Femur (tissue), 1 donor: ENCODE measurements around the gene AOC3.
"Not testable (repeated sequence)": the region's sequence is repeated elsewhere in the genome, so short reads cannot be mapped to it uniquely, and the experiment has no call there.

Source experiments
- DNase-seq: peaks from one replicate; pipeline ENCODE4 v3.0.0-alpha.2; 2017

The AOC3 gene

DNA sequence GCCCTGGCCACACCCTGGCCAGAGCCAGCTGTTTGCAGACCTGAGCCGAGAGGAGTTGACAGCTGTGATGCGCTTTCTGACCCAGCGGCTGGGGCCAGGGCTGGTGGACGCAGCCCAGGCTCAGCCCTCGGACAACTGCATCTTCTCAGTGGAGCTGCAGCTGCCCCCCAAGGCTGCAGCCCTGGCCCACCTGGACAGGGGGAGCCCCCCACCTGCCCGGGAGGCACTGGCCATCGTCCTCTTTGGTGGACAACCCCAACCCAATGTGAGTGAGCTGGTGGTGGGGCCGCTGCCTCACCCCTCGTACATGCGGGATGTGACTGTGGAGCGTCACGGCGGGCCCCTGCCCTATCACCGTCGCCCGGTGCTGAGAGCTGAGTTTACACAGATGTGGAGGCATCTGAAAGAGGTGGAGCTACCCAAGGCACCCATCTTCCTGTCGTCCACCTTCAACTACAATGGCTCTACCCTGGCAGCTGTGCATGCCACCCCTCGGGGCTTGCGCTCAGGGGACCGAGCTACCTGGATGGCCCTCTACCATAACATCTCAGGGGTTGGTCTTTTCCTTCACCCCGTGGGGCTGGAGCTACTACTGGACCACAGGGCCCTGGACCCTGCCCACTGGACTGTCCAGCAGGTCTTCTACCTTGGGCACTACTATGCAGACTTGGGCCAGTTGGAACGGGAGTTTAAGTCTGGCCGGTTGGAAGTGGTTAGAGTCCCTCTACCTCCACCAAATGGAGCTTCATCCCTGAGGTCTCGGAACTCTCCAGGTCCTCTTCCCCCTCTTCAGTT lies 6.0 kb upstream of the AOC3 start:
- no peak for DNase-seq

DNA sequence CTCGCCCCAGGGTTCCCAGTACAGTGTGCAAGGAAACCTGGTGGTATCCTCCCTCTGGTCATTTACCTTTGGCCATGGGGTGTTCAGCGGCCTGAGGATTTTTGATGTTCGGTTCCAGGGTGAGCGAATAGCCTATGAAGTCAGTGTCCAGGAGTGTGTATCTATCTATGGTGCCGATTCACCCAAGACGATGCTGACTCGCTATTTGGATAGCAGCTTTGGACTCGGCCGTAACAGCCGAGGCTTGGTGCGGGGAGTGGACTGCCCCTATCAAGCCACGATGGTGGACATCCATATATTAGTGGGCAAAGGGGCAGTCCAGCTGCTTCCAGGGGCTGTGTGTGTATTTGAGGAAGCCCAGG lies 5.5 kb upstream of the AOC3 start:
- DNase-seq, result no peak

DNA sequence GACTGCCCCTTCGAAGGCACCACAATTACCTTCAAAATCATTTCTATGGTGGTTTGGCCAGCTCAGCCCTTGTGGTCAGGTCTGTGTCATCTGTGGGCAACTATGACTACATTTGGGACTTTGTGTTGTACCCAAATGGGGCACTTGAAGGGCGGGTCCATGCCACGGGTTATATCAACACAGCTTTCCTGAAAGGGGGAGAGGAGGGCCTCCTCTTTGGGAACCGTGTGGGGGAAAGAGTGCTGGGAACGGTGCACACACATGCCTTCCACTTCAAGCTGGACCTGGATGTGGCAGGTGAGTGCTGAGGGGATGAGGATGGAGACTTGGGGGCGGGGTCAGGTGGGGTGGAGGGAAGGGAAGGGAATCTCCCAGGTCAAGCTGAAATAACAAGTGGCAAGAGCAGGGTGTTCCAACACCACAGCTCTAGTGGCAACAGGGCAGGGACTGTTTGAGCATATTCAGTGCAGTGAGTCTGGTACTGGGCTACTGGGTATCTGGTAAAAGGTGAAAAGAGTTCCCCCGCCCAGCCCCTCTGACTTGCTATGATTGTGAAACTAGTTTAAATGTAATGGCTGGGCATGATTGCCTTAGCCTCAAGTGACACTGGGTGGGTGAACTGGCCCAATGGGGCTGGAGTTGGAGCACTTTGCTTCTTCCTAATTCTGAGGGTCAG lies 4.9 kb upstream of the AOC3 start:
- peak; percentile 54 for DNase-seq

DNA sequence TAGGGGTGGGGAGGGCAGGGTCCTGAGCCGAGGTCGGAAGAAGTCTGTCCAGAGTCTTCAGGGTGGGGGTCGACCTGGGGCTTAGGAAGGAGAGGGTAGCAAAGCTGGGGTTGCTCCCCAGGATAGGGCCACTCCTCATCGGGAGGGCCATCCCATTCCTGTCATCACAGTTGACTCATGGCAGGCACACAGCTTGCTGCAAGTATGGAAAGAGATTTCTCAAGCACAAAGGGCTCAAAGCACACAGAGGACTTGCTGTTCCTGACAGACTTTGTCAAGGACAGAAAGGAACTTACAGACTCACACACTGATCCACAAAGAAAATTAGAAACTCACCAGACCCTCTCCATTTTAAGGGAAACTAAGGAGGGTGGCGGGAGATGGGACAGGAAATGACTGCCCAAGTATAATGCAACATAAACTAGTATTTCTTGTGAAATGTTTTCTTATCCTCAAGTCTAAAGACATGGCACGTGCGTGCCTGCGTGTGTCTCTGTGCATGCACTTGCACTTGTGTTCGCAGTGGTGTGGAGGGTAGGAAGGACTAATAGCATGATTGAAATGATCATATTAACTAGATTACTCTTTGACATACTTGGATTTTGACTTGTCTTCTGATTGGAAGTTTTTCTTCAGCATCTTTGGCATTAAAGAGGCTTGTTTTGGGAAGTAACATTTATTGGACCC lies 4.3 kb upstream of the AOC3 start:
- no peak for DNase-seq

DNA sequence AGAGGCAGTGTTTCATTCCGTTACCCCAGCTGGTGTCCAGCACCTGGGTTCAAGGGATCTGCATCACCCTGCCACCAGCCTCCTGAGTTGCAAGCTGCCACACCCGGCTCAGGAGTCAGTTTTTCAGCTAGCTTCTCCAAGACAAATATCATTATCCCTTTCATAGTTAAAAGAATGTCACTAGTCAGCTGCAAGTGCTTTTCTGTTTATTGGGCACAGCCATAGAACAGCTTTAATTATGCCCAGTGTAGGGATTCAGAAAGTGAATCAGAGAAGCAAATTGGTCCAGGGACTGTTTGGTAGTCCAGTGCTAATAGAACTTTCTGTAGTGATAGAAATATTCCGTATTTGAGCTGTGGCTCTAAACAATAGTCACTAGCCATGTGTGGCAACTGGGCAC lies 2.9 kb upstream of the AOC3 start:
- DNase-seq, result no peak

DNA sequence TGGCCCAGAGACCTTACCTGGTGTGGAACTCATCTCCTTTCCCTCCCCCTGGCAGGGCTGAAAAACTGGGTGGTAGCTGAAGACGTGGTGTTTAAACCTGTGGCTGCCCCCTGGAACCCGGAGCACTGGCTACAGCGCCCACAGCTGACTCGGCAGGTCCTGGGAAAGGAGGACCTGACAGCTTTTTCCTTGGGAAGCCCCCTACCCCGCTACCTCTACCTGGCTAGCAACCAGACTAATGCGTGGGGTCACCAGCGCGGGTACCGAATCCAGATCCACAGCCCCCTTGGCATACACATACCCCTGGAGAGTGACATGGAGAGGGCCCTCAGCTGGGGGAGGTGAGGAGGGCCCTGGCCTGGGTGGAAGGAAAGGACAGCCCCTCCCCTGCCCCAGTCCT lies 2.0 kb upstream of the AOC3 start:
- no peak for DNase-seq

DNA sequence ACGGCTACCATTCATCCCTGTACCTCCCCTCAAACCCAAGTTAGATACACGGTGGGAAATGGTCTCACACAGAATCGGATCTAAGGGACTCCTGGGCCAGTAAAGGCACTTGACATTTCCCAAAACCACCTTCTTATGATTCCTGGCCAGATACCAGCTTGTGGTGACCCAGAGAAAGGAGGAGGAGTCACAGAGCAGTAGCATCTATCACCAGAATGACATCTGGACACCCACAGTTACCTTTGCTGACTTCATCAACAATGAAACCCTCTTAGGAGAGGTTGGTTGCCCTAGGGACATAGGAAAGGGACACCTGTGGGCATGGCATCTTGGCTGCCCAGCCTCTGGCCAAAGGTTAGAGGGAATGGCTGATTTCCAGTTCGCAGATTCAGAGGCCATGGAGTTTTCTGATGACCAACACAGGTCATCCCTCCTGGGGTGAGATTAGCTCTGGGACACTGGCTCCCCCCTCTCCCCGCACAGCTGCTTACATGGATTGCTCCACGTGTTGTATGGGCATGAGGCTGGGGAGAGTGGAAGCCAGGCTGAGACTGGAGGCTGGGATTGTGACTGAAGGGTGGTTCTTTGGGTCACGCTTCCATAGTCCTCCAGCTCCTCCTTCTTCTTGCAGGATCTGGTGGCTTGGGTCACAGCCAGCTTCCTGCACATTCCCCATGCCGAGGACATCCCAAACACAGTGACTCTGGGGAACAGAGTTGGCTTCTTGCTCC lies 1.4 kb upstream of the AOC3 start:
- no peak for DNase-seq

DNA sequence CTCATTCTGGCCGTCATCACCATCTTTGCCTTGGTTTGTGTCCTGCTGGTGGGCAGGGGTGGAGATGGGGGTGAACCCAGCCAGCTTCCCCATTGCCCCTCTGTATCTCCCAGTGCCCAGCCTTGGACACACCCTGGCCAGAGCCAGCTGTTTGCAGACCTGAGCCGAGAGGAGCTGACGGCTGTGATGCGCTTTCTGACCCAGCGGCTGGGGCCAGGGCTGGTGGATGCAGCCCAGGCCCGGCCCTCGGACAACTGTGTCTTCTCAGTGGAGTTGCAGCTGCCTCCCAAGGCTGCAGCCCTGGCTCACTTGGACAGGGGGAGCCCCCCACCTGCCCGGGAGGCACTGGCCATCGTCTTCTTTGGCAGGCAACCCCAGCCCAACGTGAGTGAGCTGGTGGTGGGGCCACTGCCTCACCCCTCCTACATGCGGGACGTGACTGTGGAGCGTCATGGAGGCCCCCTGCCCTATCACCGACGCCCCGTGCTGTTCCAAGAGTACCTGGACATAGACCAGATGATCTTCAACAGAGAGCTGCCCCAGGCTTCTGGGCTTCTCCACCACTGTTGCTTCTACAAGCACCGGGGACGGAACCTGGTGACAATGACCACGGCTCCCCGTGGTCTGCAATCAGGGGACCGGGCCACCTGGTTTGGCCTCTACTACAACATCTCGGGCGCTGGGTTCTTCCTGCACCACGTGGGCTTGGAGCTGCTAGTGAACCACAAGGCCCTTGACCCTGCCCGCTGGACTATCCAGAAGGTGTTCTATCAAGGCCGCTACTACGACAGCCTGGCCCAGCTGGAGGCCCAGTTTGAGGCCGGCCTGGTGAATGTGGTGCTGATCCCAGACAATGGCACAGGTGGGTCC lies 607 bp downstream of the AOC3 start:
- not testable (repeated sequence) for DNase-seq

DNA sequence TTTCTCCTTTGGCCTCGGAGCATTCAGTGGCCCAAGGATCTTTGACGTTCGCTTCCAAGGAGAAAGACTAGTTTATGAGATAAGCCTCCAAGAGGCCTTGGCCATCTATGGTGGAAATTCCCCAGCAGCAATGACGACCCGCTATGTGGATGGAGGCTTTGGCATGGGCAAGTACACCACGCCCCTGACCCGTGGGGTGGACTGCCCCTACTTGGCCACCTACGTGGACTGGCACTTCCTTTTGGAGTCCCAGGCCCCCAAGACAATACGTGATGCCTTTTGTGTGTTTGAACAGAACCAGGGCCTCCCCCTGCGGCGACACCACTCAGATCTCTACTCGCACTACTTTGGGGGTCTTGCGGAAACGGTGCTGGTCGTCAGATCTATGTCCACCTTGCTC lies 1.4 kb downstream of the AOC3 start:
- DNase-seq, result no peak

DNA sequence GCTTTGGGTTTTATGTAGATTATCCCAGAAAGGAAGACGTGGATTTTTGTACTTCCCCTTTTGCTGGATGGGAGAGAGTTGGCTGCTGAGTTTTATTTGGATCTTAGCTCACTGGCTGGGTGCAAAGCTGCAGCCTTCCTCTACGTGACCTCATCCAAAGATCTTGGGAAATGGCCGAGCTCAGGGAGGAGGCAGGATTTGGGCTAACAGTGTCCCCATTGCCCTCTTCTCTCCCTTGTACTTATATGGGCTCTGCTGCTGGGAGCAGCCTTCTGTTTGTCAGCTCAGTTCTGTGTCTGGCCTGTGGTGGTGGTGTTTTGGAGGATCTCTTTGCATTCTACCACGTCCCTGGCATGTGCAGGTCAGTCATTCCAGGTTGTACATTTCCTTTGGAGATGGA lies 2.0 kb downstream of the AOC3 start:
- no peak for DNase-seq

DNA sequence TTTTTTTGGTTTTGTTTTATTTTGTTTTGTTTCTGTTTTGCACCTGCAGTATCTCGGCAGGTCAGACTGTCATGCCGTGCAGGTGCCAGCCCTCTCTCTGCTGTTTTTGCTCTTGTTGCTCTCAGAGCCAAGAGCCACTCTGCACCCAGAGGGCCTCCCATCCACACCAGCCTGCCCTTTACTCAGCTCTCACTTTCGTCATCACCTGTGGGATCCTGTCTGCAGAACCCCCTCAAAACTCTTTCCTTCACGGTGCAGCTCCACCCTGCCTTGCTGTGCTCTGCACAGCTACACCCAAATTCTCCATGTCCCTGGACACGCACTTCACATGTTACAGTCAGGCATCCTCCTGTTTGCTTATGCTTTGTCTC lies 2.6 kb downstream of the AOC3 start:
- no peak for DNase-seq

DNA sequence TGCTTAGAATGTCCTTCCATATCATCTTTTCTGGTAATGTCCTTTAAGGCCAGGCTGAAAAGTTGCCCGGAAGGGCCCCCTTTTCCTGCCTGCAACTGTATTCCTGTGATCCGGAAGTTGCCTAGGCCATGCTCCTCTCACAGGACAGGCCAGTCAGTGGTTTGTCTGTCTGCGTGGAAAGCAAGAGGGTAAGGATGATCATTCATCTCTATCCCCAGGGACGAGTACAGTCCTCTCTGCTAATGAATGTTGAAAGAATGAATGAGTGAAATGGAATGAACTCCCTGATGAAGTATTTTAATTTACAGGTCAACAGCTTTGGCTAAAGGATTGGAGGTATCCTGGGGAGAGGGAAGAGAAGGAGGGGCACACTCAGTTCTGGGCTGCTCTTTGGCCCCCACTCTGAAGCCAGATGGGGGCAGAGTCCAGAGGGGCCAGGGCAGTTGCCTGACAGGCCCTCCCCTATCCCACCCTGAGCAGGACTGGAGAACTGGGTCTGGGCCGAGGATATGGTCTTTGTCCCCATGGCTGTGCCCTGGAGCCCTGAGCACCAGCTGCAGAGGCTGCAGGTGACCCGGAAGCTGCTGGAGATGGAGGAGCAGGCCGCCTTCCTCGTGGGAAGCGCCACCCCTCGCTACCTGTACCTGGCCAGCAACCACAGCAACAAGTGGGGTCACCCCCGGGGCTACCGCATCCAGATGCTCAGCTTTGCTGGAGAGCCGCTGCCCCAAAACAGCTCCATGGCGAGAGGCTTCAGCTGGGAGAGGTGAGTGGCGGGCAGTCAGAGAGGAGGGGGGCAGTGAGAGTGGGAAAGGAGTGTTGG lies 3.2 kb downstream of the AOC3 start:
- no peak for DNase-seq

DNA sequence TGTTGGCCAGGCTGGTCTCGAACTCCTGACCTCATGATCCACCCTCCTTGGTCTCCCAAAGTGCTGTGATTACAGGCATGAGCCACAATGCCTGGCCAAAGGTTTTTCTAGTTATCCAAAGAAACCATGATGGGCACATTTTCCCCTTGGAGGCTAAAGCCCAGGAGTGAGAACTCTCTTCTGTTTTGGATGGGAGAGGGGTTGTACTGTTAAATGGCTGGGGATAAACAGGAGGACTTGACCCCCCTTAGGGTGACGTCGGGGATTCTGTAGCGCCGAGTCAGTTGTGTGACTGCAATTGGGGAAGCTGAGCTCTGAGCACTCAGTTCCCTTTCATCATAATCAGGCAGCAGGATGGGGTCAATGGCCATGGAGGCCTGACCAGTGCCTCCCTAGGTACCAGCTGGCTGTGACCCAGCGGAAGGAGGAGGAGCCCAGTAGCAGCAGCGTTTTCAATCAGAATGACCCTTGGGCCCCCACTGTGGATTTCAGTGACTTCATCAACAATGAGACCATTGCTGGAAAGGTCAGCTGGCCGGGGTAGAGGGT lies 4.1 kb downstream of the AOC3 start:
- no peak for DNase-seq

DNA sequence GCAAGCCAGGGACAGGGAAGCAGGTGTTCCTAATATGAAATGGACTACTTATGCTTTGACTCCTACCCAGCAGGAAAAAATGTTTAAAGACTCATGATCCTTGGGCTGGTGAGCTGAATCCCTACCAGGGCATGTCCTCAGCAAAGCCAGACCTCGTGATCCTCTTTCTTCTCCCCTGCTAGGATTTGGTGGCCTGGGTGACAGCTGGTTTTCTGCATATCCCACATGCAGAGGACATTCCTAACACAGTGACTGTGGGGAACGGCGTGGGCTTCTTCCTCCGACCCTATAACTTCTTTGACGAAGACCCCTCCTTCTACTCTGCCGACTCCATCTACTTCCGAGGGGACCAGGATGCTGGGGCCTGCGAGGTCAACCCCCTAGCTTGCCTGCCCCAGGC lies 5.1 kb downstream of the AOC3 start:
- DNase-seq, result not testable (repeated sequence)

DNA sequence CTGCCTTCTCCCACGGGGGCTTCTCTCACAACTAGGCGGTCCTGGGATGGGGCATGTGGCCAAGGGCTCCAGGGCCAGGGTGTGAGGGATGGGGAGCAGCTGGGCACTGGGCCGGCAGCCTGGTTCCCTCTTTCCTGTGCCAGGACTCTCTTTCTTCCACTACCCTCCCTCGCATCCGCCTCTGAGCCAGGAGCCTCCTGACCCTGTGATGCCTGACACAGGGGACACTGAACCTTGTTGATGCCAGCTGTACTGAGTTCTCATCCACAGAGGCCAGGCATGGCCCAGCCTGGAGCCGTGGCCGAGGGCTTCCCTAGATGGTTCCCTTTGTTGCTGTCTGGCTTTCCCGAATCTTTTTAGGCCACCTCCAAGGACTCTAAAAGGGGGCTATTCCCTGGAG lies 5.5 kb downstream of the AOC3 start:
- not testable (repeated sequence) for DNase-seq

DNA sequence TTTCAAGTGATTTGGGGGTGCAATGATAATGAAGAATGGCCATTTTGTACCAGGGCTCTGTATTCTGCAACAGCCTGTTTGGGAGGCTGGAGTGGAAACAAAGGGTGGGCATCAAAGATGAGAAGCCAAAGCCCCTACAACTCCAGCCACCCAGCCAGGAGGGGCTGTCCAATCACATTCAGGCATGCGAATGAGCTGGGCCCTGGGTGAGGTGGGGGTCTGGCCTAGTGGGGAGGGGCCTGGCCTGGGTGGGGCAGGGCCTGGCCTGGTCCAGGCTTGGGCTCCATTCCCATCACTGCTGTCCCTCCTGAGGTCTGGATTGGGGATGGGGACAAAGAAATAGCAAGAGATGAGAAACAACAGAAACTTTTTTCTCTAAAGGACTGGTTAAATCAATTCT lies 6.4 kb downstream of the AOC3 start:
- DNase-seq, result no peak

DNA sequence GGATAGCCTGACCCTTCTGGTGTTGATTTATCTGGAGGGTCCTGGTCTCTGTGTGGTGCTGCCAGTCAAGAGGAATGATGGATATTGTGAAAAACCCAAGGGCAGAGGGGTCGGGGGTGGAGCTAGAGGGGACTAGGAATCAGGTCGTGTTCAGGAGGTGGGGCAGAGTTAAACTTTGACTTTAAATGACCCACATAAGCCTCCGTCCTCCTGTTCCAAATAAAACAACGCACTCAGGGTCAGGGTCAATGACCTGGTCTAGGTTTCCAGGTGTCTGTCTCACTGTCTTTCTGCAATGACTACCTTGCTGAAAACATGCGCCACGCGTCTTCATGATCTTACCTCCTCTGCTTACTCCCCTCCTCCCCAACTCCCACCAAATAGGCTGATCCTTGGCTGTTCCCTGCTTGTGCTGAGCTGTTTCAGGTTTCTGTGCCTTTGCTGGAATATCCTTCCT lies 14.7 kb downstream of the AOC3 start:
- DNase-seq, result no peak

DNA sequence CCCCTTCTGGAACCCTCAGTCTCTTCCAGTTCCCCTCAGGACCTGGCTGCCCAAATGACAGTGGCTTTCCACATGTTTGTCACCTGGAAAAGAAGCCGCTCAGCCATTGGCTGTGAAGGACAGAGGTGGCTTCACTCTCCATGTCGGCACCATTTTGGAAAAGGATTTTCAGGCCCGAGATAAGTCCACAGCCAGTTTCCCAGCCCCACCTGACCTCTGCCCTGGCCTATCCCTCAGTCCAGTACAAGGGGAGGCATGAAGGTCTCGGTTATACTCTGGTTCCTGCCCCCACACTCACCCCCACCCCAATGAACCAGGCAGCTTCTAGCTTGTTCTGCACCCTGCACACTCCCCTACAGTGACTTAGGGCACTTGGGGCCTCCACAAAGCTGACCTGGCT lies 15.2 kb downstream of the AOC3 start:
- DNase-seq, result no peak

DNA sequence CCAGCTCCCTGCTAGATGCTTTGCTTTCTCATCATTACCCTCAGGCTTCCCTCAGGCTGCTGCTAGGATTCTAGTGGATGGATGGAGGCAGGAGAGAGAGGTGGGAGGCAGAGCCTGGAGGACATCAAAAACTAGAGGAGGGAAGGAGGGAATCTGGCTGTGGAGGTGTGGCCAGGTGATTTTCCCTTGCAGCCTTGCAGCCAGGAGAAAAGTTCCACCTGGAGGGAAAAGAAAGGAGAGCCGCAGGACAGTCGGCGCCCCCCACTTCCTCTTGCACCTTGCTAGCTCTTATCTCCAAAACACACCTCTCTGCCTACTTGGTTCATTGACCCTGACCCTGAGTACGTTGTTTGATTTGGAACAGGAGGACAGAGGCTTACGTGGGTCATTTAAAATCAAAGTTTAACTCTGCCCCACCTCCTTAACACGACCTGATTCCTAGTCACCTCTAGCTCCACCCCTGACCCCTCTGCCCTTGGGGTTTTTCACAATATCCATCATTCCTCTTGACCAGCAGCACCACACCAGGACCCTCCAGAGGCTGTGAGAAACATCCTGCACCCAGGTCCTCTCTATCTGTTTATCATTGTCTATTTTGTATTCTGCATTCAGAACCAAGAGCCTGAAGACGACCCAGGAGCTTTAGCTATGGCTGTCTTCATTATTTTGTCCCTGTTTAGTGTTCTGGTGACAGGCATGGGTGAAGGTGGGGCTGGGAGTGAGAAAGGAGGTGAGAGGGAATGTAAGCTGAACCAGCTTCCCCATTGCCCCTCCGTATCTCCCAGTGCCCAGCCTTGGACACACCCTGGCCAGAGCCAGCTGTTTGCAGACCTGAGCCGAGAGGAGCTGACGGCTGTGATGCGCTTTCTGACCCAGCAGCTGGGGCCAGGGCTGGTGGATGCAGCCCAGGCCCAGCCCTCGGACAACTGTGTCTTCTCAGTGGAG lies 15.9 kb downstream of the AOC3 start:
- no peak for DNase-seq

DNA sequence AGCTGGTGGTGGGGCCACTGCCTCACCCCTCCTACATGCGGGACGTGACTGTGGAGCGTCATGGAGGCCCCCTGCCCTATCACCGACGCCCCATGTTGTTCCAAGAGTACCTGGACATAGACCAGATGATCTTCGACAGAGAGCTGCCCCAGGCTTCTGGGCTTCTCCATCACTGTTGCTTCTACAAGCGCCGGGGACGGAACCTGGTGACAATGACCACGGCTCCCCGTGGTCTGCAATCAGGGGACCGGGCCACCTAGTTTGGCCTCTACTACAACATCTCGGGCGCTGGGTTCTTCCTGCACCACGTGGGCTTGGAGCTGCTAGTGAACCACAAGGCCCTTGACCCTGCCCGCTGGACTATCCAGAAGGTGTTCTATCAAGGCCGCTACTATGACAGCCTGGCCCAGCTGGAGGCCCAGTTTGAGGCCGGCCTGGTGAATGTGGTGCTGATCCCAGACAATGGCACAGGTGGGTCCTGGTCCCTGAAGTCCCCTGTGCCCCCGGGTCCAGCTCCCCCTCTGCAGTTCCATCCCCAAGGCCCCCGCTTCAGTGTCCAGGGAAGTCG lies 16.8 kb downstream of the AOC3 start:
- not testable (repeated sequence) for DNase-seq
